ENCODE measurements around the gene PCDHGA1.
A peak's percentile ranks its signal among the peaks of the same experiment; 100 is the strongest.

Gene PCDHGA1

DNA sequence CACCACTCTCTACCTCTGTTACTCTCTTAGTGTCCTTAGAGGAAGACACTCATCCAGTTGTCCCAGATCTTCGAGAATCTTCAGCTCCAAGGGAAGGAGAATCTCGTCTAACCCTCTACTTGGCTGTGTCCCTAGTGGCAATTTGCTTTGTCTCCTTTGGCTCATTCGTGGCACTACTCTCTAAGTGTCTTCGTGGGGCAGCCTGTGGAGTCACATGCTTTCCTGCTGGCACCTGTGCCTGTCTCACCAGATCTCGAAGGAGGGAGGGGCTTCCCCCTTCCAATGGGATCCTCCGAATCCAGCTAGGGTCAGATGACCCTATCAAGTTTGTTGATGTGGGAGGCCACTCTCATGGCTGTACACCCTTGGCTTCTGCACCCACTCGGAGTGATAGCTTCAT is 156.8 kb downstream of the PCDHGA1 start:
- no CpG with 5 or more reads among the region's 7 CpGs for WGBS (ENCODE audit: extremely low coverage, insufficient coverage, insufficient read length)
- DNase-seq = no peak
- H4K91ac ChIP-seq (ENCODE audit: low read depth, low read length) = no peak overlapping the region
- peaks cover 49 to 51% of the 10 kb centered on the region in 2 experiments for H3K36me3 ChIP-seq (ENCODE audit: control insufficient read depth in 1 of 2, insufficient read depth in 2 of 2, low read length in 2 of 2)
- H2BK5ac ChIP-seq (ENCODE audit: low read depth, low read length, poor library complexity) = no peak overlapping the region
- no peak overlapping the region for H3K4me2 ChIP-seq (ENCODE audit: low read length)
- H3K27ac ChIP-seq (ENCODE audit: low read depth, low read length) = no peak overlapping the region
- H3K27me3 ChIP-seq (ENCODE audit: insufficient read depth, low read length) = peaks cover 5% of the 10 kb centered on the region
- H3K4ac ChIP-seq (ENCODE audit: low read depth, low read length) = no peak overlapping the region
- no peaks in the 10 kb centered on the region for H3K79me1 ChIP-seq (ENCODE audit: low read length)
- H4K8ac ChIP-seq (ENCODE audit: low read depth, low read length) = no peak overlapping the region
- peaks cover 12% of the 10 kb centered on the region for H3K9me3 ChIP-seq (ENCODE audit: insufficient read depth, low read depth, low read length)
- H3K79me2 ChIP-seq (ENCODE audit: control insufficient read depth, insufficient read depth, low read length, poor library complexity) = no peaks in the 10 kb centered on the region
- H3K23ac ChIP-seq (ENCODE audit: low read length) = no peak overlapping the region
- no peak overlapping the region for H3K9ac ChIP-seq (ENCODE audit: low read length)
- no peak overlapping the region for H2AFZ ChIP-seq (ENCODE audit: insufficient read depth, low read length, poor library complexity)
- peaks cover 14 to 23% of the 10 kb centered on the region in 2 experiments for H3K4me1 ChIP-seq (ENCODE audit: control insufficient read depth in 1 of 2, insufficient read depth in 2 of 2, low read length in 2 of 2)
- H3K14ac ChIP-seq (ENCODE audit: low read length) = no peak overlapping the region
- no peak overlapping the region for H4K12ac ChIP-seq (ENCODE audit: low read depth, low read length)
- no peak overlapping the region for H2BK12ac ChIP-seq (ENCODE audit: low read length)
- H3K4me3 ChIP-seq (ENCODE audit: low read depth, low read length) = no peak overlapping the region
- no peak overlapping the region for H2BK120ac ChIP-seq (ENCODE audit: insufficient read depth, low read length, poor library complexity)
- H3K18ac ChIP-seq (ENCODE audit: low read length) = no peak overlapping the region
- no peak overlapping the region for H2AK5ac ChIP-seq (ENCODE audit: low read length)

DNA sequence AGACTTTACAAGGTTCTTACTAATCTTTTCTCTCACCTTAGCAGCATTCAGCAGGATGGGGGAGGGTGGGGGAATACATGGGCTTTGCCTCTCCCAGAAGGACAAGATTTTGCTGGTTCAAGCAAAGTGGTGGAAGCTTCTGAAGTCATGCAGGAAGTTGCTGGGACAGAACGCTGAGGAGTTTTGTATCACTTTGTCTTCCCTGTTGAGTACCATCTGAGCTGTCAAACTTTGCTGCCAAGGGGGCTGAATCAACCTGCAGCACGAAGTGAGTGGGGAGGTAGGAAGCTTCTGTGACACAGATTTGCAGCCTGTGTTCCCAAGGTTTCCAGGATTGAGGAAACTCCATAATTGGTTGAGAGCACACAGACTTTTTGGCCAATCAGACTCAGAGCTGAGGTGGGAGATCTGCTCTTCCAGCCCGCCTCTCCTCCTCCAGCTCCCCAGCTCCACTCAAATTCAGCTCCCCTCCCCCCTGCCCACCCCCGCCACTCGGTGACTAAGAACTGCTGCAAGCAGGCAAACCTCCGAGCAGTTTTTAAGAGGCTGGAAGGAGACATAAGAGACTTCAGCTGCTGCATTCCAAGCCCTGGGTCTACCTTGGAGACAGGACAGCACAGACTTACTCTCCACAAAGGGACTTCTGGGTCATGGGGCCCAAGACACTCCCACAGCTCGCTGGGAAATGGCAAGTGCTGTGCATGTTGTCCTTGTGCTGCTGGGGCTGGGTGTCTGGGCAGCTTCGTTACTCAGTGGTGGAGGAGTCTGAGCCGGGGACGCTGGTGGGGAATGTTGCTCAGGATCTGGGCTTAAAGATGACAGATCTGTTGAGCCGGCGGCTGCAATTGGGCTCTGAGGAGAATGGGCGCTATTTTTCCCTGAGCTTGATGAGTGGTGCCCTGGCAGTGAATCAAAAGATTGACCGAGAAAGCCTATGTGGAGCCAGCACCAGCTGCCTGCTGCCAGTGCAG is 158.6 kb downstream of the PCDHGA1 start, which contains the start of gene PCDHGC5:
Gene PCDHGC5 (plus strand): TSS at position 491 of the 971 bp plus-strand sequence. CDS start 160 bp downstream, at position 651.
- Histone ChIP-seq H3K36me3 (ENCODE audit: control insufficient read depth in 1 of 2, insufficient read depth in 2 of 2, low read length in 2 of 2) (peaks cover 56% of the 10 kb centered on the region in 2 experiments), H4K8ac (ENCODE audit: low read depth, low read length) (no peak within 1 kb of the TSS), H4K12ac (ENCODE audit: low read depth, low read length) (no peak within 1 kb of the TSS), H3K4me2 (ENCODE audit: low read length) (no peak within 1 kb of the TSS), H3K27ac (ENCODE audit: low read depth, low read length) (peak within 1 kb of the TSS; percentile 7), H3K27me3 (ENCODE audit: insufficient read depth, low read length) (peaks cover 9% of the 10 kb centered on the region), H3K23ac (ENCODE audit: low read length) (no peak within 1 kb of the TSS), H3K79me1 (ENCODE audit: low read length) (no peaks in the 10 kb centered on the region), H2AFZ (ENCODE audit: insufficient read depth, low read length, poor library complexity) (no peak within 1 kb of the TSS), H2BK120ac (ENCODE audit: insufficient read depth, low read length, poor library complexity) (no peak within 1 kb of the TSS), H3K9me3 (ENCODE audit: insufficient read depth, low read depth, low read length) (peaks cover 12% of the 10 kb centered on the region), H3K9ac (ENCODE audit: low read length) (no peak within 1 kb of the TSS), H3K4ac (ENCODE audit: low read depth, low read length) (no peak within 1 kb of the TSS), H2BK12ac (ENCODE audit: low read length) (no peak within 1 kb of the TSS), H3K4me3 (ENCODE audit: low read depth, low read length) (no peak within 1 kb of the TSS), H3K4me1 (ENCODE audit: control insufficient read depth in 1 of 2, insufficient read depth in 2 of 2, low read length in 2 of 2) (peaks cover 10 to 21% of the 10 kb centered on the region in 2 experiments), H3K14ac (ENCODE audit: low read length) (no peak within 1 kb of the TSS), H2BK5ac (ENCODE audit: low read depth, low read length, poor library complexity) (no peak within 1 kb of the TSS), H3K79me2 (ENCODE audit: control insufficient read depth, insufficient read depth, low read length, poor library complexity) (no peaks in the 10 kb centered on the region), H4K91ac (ENCODE audit: low read depth, low read length) (no peak within 1 kb of the TSS), H2AK5ac (ENCODE audit: low read length) (no peak within 1 kb of the TSS), H3K18ac (ENCODE audit: low read length) (peak within 1 kb of the TSS; percentile 30)
- WGBS (ENCODE audit: extremely low coverage, insufficient coverage, insufficient read length) = no CpG with 5 or more reads among the region's 14 CpGs
- no peak for DNase-seq

DNA sequence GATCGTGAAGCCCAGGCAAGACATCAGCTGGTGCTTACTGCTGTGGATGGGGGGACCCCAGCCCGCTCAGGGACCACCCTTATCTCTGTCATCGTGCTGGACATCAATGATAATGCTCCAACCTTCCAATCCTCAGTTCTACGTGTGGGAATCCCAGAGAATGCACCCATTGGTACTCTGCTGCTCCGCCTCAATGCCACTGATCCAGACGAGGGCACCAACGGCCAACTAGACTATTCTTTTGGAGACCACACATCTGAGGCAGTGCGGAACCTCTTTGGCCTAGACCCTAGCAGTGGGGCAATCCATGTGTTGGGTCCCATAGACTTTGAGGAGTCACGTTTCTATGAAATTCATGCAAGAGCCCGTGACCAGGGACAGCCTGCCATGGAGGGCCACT is 159.5 kb downstream of the PCDHGA1 start:
- WGBS (ENCODE audit: extremely low coverage, insufficient coverage, insufficient read length) = no CpG with 5 or more reads among the region's 10 CpGs
- H3K79me2 ChIP-seq (ENCODE audit: control insufficient read depth, insufficient read depth, low read length, poor library complexity) = no peaks in the 10 kb centered on the region
- H3K27me3 ChIP-seq (ENCODE audit: insufficient read depth, low read length) = peaks cover 9% of the 10 kb centered on the region

DNA sequence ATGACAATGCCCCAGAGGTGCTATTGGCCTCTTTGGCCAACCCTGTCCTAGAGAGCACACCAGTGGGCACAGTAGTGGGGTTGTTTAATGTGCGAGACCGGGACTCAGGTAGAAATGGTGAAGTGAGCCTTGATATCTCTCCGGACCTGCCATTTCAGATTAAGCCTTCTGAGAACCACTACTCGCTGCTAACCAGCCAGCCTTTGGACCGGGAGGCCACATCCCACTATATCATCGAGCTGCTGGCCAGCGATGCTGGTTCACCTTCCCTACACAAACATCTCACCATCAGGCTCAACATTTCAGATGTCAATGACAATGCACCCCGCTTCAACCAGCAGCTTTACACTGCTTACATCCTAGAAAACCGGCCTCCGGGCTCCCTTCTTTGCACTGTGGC is 160.0 kb downstream of the PCDHGA1 start:
- Histone ChIP-seq H2AFZ (ENCODE audit: insufficient read depth, low read length, poor library complexity) (no peak overlapping the region), H3K14ac (ENCODE audit: low read length) (no peak overlapping the region), H3K79me2 (ENCODE audit: control insufficient read depth, insufficient read depth, low read length, poor library complexity) (no peaks in the 10 kb centered on the region), H3K36me3 (ENCODE audit: control insufficient read depth in 1 of 2, insufficient read depth in 2 of 2, low read length in 2 of 2) (peaks cover 60 to 61% of the 10 kb centered on the region in 2 experiments), H3K18ac (ENCODE audit: low read length) (no peak overlapping the region), H3K79me1 (ENCODE audit: low read length) (peaks cover 4% of the 10 kb centered on the region), H4K91ac (ENCODE audit: low read depth, low read length) (no peak overlapping the region), H3K4me3 (ENCODE audit: low read depth, low read length) (no peak overlapping the region), H2AK5ac (ENCODE audit: low read length) (no peak overlapping the region), H3K23ac (ENCODE audit: low read length) (no peak overlapping the region), H3K9ac (ENCODE audit: low read length) (no peak overlapping the region), H2BK12ac (ENCODE audit: low read length) (no peak overlapping the region), H3K9me3 (ENCODE audit: insufficient read depth, low read depth, low read length) (peaks cover 10% of the 10 kb centered on the region), H3K4ac (ENCODE audit: low read depth, low read length) (no peak overlapping the region), H2BK120ac (ENCODE audit: insufficient read depth, low read length, poor library complexity) (no peak overlapping the region), H3K27ac (ENCODE audit: low read depth, low read length) (no peak overlapping the region), H4K8ac (ENCODE audit: low read depth, low read length) (no peak overlapping the region), H3K4me1 (ENCODE audit: control insufficient read depth in 1 of 2, insufficient read depth in 2 of 2, low read length in 2 of 2) (peaks cover 16 to 28% of the 10 kb centered on the region in 2 experiments), H3K27me3 (ENCODE audit: insufficient read depth, low read length) (peaks cover 9% of the 10 kb centered on the region), H4K12ac (ENCODE audit: low read depth, low read length) (no peak overlapping the region), H2BK5ac (ENCODE audit: low read depth, low read length, poor library complexity) (no peak overlapping the region), H3K4me2 (ENCODE audit: low read length) (no peak overlapping the region)
- no CpG with 5 or more reads among the region's 10 CpGs for WGBS (ENCODE audit: extremely low coverage, insufficient coverage, insufficient read length)
- no peak for DNase-seq

More for the DNA sequence above, 159.5 kb downstream of the PCDHGA1 start:
- Histone ChIP-seq H3K27ac (ENCODE audit: low read depth, low read length) (no peak overlapping the region), H3K79me1 (ENCODE audit: low read length) (peaks cover under 1% of the 10 kb centered on the region), H4K91ac (ENCODE audit: low read depth, low read length) (no peak overlapping the region), H2BK5ac (ENCODE audit: low read depth, low read length, poor library complexity) (no peak overlapping the region), H2AK5ac (ENCODE audit: low read length) (no peak overlapping the region), H3K23ac (ENCODE audit: low read length) (no peak overlapping the region), H3K18ac (ENCODE audit: low read length) (no peak overlapping the region), H3K4me2 (ENCODE audit: low read length) (no peak overlapping the region), H3K4me1 (ENCODE audit: control insufficient read depth in 1 of 2, insufficient read depth in 2 of 2, low read length in 2 of 2) (peaks cover 13 to 23% of the 10 kb centered on the region in 2 experiments), H3K4me3 (ENCODE audit: low read depth, low read length) (no peak overlapping the region), H4K8ac (ENCODE audit: low read depth, low read length) (no peak overlapping the region), H3K36me3 (ENCODE audit: control insufficient read depth in 1 of 2, insufficient read depth in 2 of 2, low read length in 2 of 2) (peaks cover 58% of the 10 kb centered on the region in 2 experiments), H2BK120ac (ENCODE audit: insufficient read depth, low read length, poor library complexity) (no peak overlapping the region), H2BK12ac (ENCODE audit: low read length) (no peak overlapping the region), H2AFZ (ENCODE audit: insufficient read depth, low read length, poor library complexity) (no peak overlapping the region), H3K9me3 (ENCODE audit: insufficient read depth, low read depth, low read length) (peaks cover 12% of the 10 kb centered on the region), H3K9ac (ENCODE audit: low read length) (no peak overlapping the region), H4K12ac (ENCODE audit: low read depth, low read length) (no peak overlapping the region), H3K14ac (ENCODE audit: low read length) (no peak overlapping the region), H3K4ac (ENCODE audit: low read depth, low read length) (no peak overlapping the region)
- no peak for DNase-seq

Data from trophoblast cell (in vitro differentiated cells and primary cell).